OCI-LY7 (cell line): ENCODE results near the gene RNF157. TPM values are rescaled to one million over a fixed set of nuclear protein-coding genes. Genes with fewer than 3 reads are reported as not detected.

Source experiments
- Bru-seq: library from RNA; stranded (reverse); fragments of 400-500 nt; gene quantifications from one replicate; lab custom pipeline; 2021; lab: Mats Ljungman, UMichigan
- BruChase-seq, 2 experiments: library from RNA; stranded (reverse); fragments of 400-500 nt; gene quantifications; one replicate each; lab custom pipeline; 2021; lab: Mats Ljungman, UMichigan
- BruUV-seq: library from RNA; stranded (reverse); fragments of 400-500 nt; replicated peaks from 2 replicates; lab custom pipeline; 2021; lab: Mats Ljungman, UMichigan
- CTCF ChIA-PET: fragments of 300-600 bp; sonication (Branson Sonifier 250); formaldehyde crosslinking; loops from one replicate; lab custom pipeline; 2022; ENCODE audit warnings: antibody characterized with exemption; ENCODE audit not compliant: unreplicated experiment; lab: Charles Lee
- POLR2A ChIA-PET: fragments of 300-600 bp; sonication (Branson Sonifier 250); formaldehyde crosslinking; loops from one replicate; lab custom pipeline; 2022; ENCODE audit warnings: antibody characterized with exemption; lab: Charles Lee
- DNase-seq: peaks from one replicate; pipeline ENCODE4 v3.0.0-alpha.2; 2015; ENCODE audit warnings: low spot score
- H2AFZ ChIP-seq: fragments of 200-600 bp; sonication (generic), shearing (Covaris generic); 2 replicates; pipeline ENCODE4 v1.6.1; 2014; ENCODE audit warnings: mild to moderate bottlenecking, antibody characterized with exemption, low read length, moderate library complexity
- H3K27ac ChIP-seq: fragments of 200-600 bp; sonication (generic); 2 replicates; pipeline ENCODE4 v1.5.1; 2014; ENCODE audit warnings: mixed run types, low read depth, mild to moderate bottlenecking, moderate library complexity, low read length, inconsistent platforms; ENCODE audit not compliant: poor library complexity, severe bottlenecking
- H3K36me3 ChIP-seq: fragments of 200-600 bp; sonication (generic); 2 replicates; pipeline ENCODE4 v1.6.1; 2014; ENCODE audit warnings: mild to moderate bottlenecking, antibody characterized with exemption, low read length, moderate library complexity, mixed read lengths; ENCODE audit not compliant: insufficient read depth
- H3K4me1 ChIP-seq: fragments of 200-600 bp; sonication (generic); 2 replicates; pipeline ENCODE4 v1.5.1; 2014; ENCODE audit warnings: mild to moderate bottlenecking, low read length; ENCODE audit not compliant: insufficient read depth, poor library complexity, severe bottlenecking
- H3K4me2 ChIP-seq: fragments of 200-600 bp; sonication (generic); 2 replicates; pipeline ENCODE4 v1.6.1; 2014; ENCODE audit warnings: mild to moderate bottlenecking, low read length
- H3K4me3 ChIP-seq: fragments of 200-600 bp; sonication (generic); 2 replicates; pipeline ENCODE4 v1.5.1; 2014; ENCODE audit warnings: mild to moderate bottlenecking, low read depth, low read length; ENCODE audit not compliant: poor library complexity, severe bottlenecking
- H3K79me2 ChIP-seq: fragments of 200-600 bp; sonication (generic); 2 replicates; pipeline ENCODE4 v1.6.1; 2016; ENCODE audit warnings: low read depth, mild to moderate bottlenecking, low read length, moderate library complexity, mixed read lengths; ENCODE audit not compliant: insufficient read depth
- H3K9me2 ChIP-seq: fragments of 200-600 bp; sonication (generic); 2 replicates; pipeline ENCODE4 v1.6.1; 2016; ENCODE audit warnings: mild to moderate bottlenecking, low read length, mixed read lengths; ENCODE audit not compliant: insufficient read depth
- H3K9me3 ChIP-seq: fragments of 200-600 bp; sonication (generic); 2 replicates; pipeline ENCODE4 v1.6.1; 2014; ENCODE audit warnings: mild to moderate bottlenecking, mixed run types, low read length, mixed read lengths
- H4K20me1 ChIP-seq: fragments of 200-600 bp; sonication (generic); 2 replicates; pipeline ENCODE4 v1.6.1; 2014; ENCODE audit warnings: mild to moderate bottlenecking, antibody characterized with exemption, low read length, moderate library complexity, mixed read lengths; ENCODE audit not compliant: insufficient read depth
- CTCF ChIP-seq: fragments of 200-600 bp; sonication (generic); conservative IDR thresholded peaks from 2 replicates; pipeline ENCODE4 v1.5.1; 2014; ENCODE audit warnings: mild to moderate bottlenecking, antibody characterized with exemption, low read length, moderate library complexity, mixed read lengths
- EZH2phosphoT487 ChIP-seq: fragments of 200-600 bp; sonication (generic); IDR thresholded peaks from 2 replicates; pipeline ENCODE4 v1.6.1; 2018; ENCODE audit warnings: low read depth, borderline replicate concordance, mild to moderate bottlenecking, mixed run types, antibody characterized with exemption, low read length, moderate library complexity, mixed read lengths
- intact Hi-C: fragments of 100-400 bp; cut with micrococcal nuclease; formaldehyde crosslinking; loops from one replicate; pipeline ENCODE4 v1.10.0; 2022; ENCODE audit not compliant: unreplicated experiment
- long read RNA-seq: library from polyadenylated mRNA; stranded (forward); transcript quantifications from one replicate; pipeline ENCODE4 v2.0.0, GENCODE V29; 2022
- total RNA-seq, 2 experiments: library from RNA; depleted of rRNA in 1 of 2; stranded (reverse); fragments of >200 nt in 1 of 2; shearing (Covaris generic) in 1 of 2; gene quantifications; 2 replicates each; pipeline ENCODE4 v1.2.3, GENCODE V29; 2014 to 2022

Gene RNF157
- total RNA-seq (2014; rRNA removed; shearing (Covaris generic)) (0.21 and 0.28 TPM in 2 replicates), total RNA-seq (2022) (0.70 and 1.3 TPM in 2 replicates), Bru-seq, nascent RNA (percentile 15 among the genes with signal in this experiment), BruChase-seq, experiment 1, labeled RNA remaining after a 6-hour chase (percentile 13 among the genes with signal in this experiment), BruChase-seq, experiment 2, labeled RNA remaining after a 2-hour chase (percentile 12 among the genes with signal in this experiment)
- long read RNA-seq, partial matches to known transcripts, result 0 of 3 reads
- long read RNA-seq, other reads (novel, unspliced or antisense), result 3 of 3 reads

DNA sequence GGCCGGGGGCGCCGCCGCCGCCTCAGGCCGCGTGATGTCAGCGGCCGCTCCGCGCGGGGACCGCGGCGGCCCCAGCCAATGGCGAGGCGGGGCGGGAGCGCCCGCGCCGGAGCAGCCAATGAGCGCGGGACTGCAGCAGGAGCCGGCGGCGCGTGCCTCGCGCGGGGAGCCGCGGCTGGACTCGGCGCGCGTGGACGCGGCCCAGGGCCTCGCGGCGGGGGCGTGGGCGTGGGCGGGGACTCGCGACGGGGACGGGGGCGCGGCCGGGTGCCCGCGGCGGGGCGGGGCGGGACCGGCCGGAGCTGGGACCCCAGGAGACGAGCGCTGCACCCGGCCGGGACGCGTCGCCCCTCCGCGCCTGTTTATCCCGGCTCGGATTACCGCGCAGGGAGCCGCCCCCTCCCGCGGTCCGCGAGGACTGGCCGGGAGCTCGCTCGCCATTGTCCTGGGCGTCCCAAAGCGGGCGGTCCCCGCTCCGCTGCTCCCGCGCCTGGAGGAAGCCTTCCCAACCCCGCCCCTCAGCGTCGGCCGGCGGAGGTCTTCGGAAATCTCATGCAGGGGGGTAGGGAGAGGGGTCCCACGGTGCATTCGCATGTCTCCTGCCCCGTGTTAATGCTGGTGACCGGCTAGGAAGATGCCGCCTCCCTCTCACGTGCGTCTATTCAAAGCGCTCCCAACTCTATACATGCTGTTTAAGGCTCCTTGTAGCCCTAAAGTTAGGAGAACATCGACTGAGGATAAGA lies at the start of gene RNF157:
TSS of gene RNF157 (minus strand) at position 33 of the 743 bp plus-strand sequence. CDS start 253 bp downstream, outside the sequence.
- no peaks in the 10 kb centered on the region for H3K9me3 ChIP-seq
- H2AFZ ChIP-seq, result no peak within 1 kb of the TSS
- no peak for TF ChIP-seq EZH2phosphoT487
- no peak for TF ChIP-seq CTCF
- CTCF ChIA-PET, result no interaction called here
- no TSS peak for BruUV-seq
- POLR2A ChIA-PET, result no interaction called here
- H4K20me1 ChIP-seq, result no peaks in the 10 kb centered on the region
- H3K27ac ChIP-seq, result no peak within 1 kb of the TSS
- no peaks in the 10 kb centered on the region for H3K9me2 ChIP-seq
- H3K4me3 ChIP-seq, result no peak within 1 kb of the TSS
- no peak for DNase-seq
- no peak within 1 kb of the TSS for H3K4me2 ChIP-seq
- intact Hi-C loops, result no loop called here
- no peaks in the 10 kb centered on the region for H3K79me2 ChIP-seq
- no peaks in the 10 kb centered on the region for H3K4me1 ChIP-seq
- no peaks in the 10 kb centered on the region for H3K36me3 ChIP-seq

GRCh38 chr17:76281573-76282371 lies 41.5 kb upstream of the RNF157 start:
- H2AFZ ChIP-seq, result no peak overlapping the region
- DNase-seq, result no peak
- no peaks in the 10 kb centered on the region for H3K36me3 ChIP-seq
- no peak overlapping the region for H3K4me2 ChIP-seq
- H4K20me1 ChIP-seq, result no peaks in the 10 kb centered on the region
- no peak overlapping the region for H3K27ac ChIP-seq
- no peaks in the 10 kb centered on the region for H3K9me2 ChIP-seq
- H3K4me3 ChIP-seq, result no peak overlapping the region
- no peaks in the 10 kb centered on the region for H3K4me1 ChIP-seq
- H3K9me3 ChIP-seq, result no peaks in the 10 kb centered on the region
- no peak for TF ChIP-seq CTCF
- no peak for TF ChIP-seq EZH2phosphoT487
- intact Hi-C loops, result no loop called here
- no TSS peak for BruUV-seq
- H3K79me2 ChIP-seq, result no peaks in the 10 kb centered on the region
- ChIA-PET POLR2A (interaction anchor here (0.6 to 1.6 kb wide), 3 partner anchors 8 to 21 kb away, joined by 3 read pairs; no protein-coding TSS in a partner anchor), CTCF (interaction anchor here (1.2 kb wide), 1 partner anchor 100 kb away, joined by 4 read pairs; no protein-coding TSS in a partner anchor)
